Panc1 (cell line): ENCODE measurements around the gene HRH3. TPM values are rescaled to one million over a fixed set of nuclear protein-coding genes. Genes with fewer than 3 reads are reported as not detected.

Experiments used
- ATAC-seq: fragments of 200-7000 bp; cut with Tn5 transposase; 2 replicates; pipeline ENCODE4 v1.9.1; 2020; ENCODE audit warnings: mild to moderate bottlenecking, moderate library complexity
- Bru-seq: library from RNA; stranded (reverse); fragments of 400-500 nt; gene quantifications from one replicate; lab custom pipeline; 2021; lab: Mats Ljungman, UMichigan
- BruChase-seq, 2 experiments: library from RNA; stranded (reverse); fragments of 400-500 nt; gene quantifications; one replicate each; lab custom pipeline; 2021; lab: Mats Ljungman, UMichigan
- BruUV-seq: library from RNA; stranded (reverse); fragments of 400-500 nt; replicated peaks from 2 replicates; lab custom pipeline; 2021; lab: Mats Ljungman, UMichigan
- CTCF ChIA-PET: fragments of 300-600 bp; sonication (Branson Sonifier 250); formaldehyde crosslinking; loops from one replicate; lab custom pipeline; 2022; ENCODE audit warnings: antibody characterized with exemption; lab: Charles Lee
- POLR2A ChIA-PET: fragments of 300-600 bp; sonication (Branson Sonifier 250); formaldehyde crosslinking; loops from one replicate; lab custom pipeline; 2022; ENCODE audit warnings: antibody characterized with exemption; lab: Charles Lee
- DNase-seq: peaks from one replicate; pipeline ENCODE4 v3.0.0-alpha.2; 2010; ENCODE audit warnings: low read depth, low spot score
- H3K27ac ChIP-seq: 2 replicates; pipeline ENCODE4 v1.5.1; 2011; ENCODE audit warnings: mild to moderate bottlenecking, low read length, inconsistent platforms
- H3K27me3 ChIP-seq: fragments of 200-500 bp; sonication (Bioruptor generic); 2 replicates; pipeline ENCODE4 v1.6.0; 2014; ENCODE audit warnings: low read length, inconsistent platforms; ENCODE audit not compliant: control insufficient read depth, insufficient read depth
- H3K36me3 ChIP-seq: fragments of 200-500 bp; sonication (Bioruptor generic); 2 replicates; pipeline ENCODE4 v1.5.1; 2014; ENCODE audit warnings: inconsistent platforms, mild to moderate bottlenecking, low read length, moderate library complexity; ENCODE audit not compliant: control insufficient read depth, insufficient read depth
- H3K4me1 ChIP-seq: 2 replicates; pipeline ENCODE4 v1.5.1; 2011; ENCODE audit warnings: inconsistent platforms, mild to moderate bottlenecking, low read length, moderate library complexity; ENCODE audit not compliant: control insufficient read depth, insufficient read depth
- H3K4me3 ChIP-seq, 2 experiments: 2 replicates each; pipeline ENCODE4 v1.5.1; 2011 to 2012; ENCODE audit warnings: low read depth in 2 of 2, low read length in 2 of 2, mild to moderate bottlenecking in 2 of 2, inconsistent platforms in 1 of 2, moderate library complexity in 1 of 2
- H3K9me3 ChIP-seq: fragments of 200-500 bp; sonication (Bioruptor generic); 2 replicates; pipeline ENCODE4 v1.5.1; 2014; ENCODE audit warnings: low read depth, mild to moderate bottlenecking, inconsistent platforms, low read length, moderate library complexity; ENCODE audit not compliant: control insufficient read depth, insufficient read depth
- POLR2AphosphoS5 ChIP-seq: IDR thresholded peaks from 2 replicates; pipeline ENCODE4 v1.6.1; 2012; ENCODE audit warnings: mild to moderate bottlenecking, low read depth, low read length, moderate library complexity
- REST ChIP-seq, 2 experiments: IDR thresholded peaks; 2 replicates each; pipeline ENCODE4 v1.6.1; 2011 to 2012; ENCODE audit warnings: low read depth in 2 of 2, control low read depth in 1 of 2, low read length in 1 of 2, mild to moderate bottlenecking in 1 of 2, moderate library complexity in 1 of 2; ENCODE audit not compliant: insufficient read depth in 1 of 2
- SIN3A ChIP-seq: IDR thresholded peaks from 2 replicates; pipeline ENCODE4 v1.6.1; 2012; ENCODE audit warnings: low read depth, mild to moderate bottlenecking, low read length, moderate library complexity, borderline replicate concordance; ENCODE audit not compliant: insufficient read depth
- TCF7L2 ChIP-seq: IDR thresholded peaks from 2 replicates; pipeline ENCODE4 v1.6.1; 2011; ENCODE audit warnings: mild to moderate bottlenecking, low read depth, low read length, inconsistent platforms
- in situ Hi-C: cut with HindIII; loops from 2 replicates; pipeline ENCODE4 v1.10.0; 2016; ENCODE audit warnings: low sequenced_read_pairs, low pct_unique_long_range_greater_than_20kb
- intact Hi-C: fragments of 100-400 bp; cut with micrococcal nuclease; formaldehyde crosslinking; loops from one replicate; pipeline ENCODE4 v1.10.0; 2022; ENCODE audit not compliant: unreplicated experiment
- long read RNA-seq: library from polyadenylated mRNA; unstranded; transcript quantifications from one replicate; pipeline ENCODE4 v2.0.0, GENCODE V29; 2021; ENCODE audit not compliant: unreplicated experiment
- polyA plus RNA-seq: library from polyadenylated mRNA; unstranded; fragments of >200 nt; gene quantifications from one replicate; pipeline ENCODE4 v1.2.1, GENCODE V29; 2012; ENCODE audit warnings: missing spikeins; ENCODE audit not compliant: insufficient read length
- total RNA-seq: library from RNA; stranded (reverse); gene quantifications from one replicate; pipeline ENCODE4 v1.2.1, GENCODE V29; 2021; ENCODE audit not compliant: unreplicated experiment
- TF ChIP-seq, protein P1 (sequence below): fragments of 450-650 bp; IDR thresholded peaks from 2 replicates; pipeline ENCODE4 v1.5.1; 2017; ENCODE audit warnings: mild to moderate bottlenecking

HRH3 gene
- total RNA-seq (0.10 TPM), Bru-seq, nascent RNA (not detected), BruChase-seq, experiment 1, labeled RNA remaining after a 2-hour chase (percentile 16 among the genes with signal in this experiment), BruChase-seq, experiment 2, labeled RNA remaining after a 6-hour chase (percentile 17 among the genes with signal in this experiment)
- 0.16 TPM for polyA plus RNA-seq
- long read RNA-seq: 0 reads

- in situ Hi-C loops (no loop called here), intact Hi-C loops (no loop called here)
- ATAC-seq (peak; percentile 64), DNase-seq (no peak)
- Histone ChIP-seq H3K27me3 (no peaks in the 10 kb centered on the region; the same call in 1 of the 2 replicates), H3K27ac (no peak within 1 kb of the TSS), H3K4me3 (peak within 1 kb of the TSS; percentile 27 to 33), H3K4me1 (no peaks in the 10 kb centered on the region; the same call in 1 of the 2 replicates), H3K36me3 (no peaks in the 10 kb centered on the region), H3K9me3 (no peaks in the 10 kb centered on the region)
- POLR2A ChIA-PET: no interaction called here
- CTCF ChIA-PET: no interaction called here
- TF ChIP-seq SIN3A: peak; percentile 42; the same call in 1 of the 2 replicates
- TF ChIP-seq POLR2AphosphoS5: no peak
- peak; percentile 83 to 95 for TF ChIP-seq REST (IDR thresholded peaks at IDR 0.05; ENCODE audit: insufficient read depth in 1 of 2, low read depth in 2 of 2, low read length in 1 of 2)
- no TSS peak for BruUV-seq
Observed at GRCh38 chr20:62219992-62220665, at the start of gene HRH3. TSS of gene HRH3 (minus strand) at chr20:62220278. CDS start at chr20:62219970, 308 bp downstream.

GRCh38 chr20:62269871-62270270, 49.8 kb upstream of the HRH3 start:
- in situ Hi-C loops (no loop called here), intact Hi-C loops (no loop called here)
- no peaks in the 10 kb centered on the region for H3K27me3 ChIP-seq
- BruUV-seq: no TSS peak
- no peak for DNase-seq
- no peak overlapping the region for H3K4me3 ChIP-seq
- H3K36me3 ChIP-seq: no peaks in the 10 kb centered on the region
- no peak for ATAC-seq
- H3K9me3 ChIP-seq: peaks cover 4% of the 10 kb centered on the region; the same call in 1 of the 2 replicates
- CTCF ChIA-PET: no interaction called here
- no peak overlapping the region for H3K27ac ChIP-seq
- POLR2A ChIA-PET: no interaction called here
- no peak for TF ChIP-seq TCF7L2
- no peak for TF ChIP-seq SIN3A
- TF ChIP-seq, protein P1, sequence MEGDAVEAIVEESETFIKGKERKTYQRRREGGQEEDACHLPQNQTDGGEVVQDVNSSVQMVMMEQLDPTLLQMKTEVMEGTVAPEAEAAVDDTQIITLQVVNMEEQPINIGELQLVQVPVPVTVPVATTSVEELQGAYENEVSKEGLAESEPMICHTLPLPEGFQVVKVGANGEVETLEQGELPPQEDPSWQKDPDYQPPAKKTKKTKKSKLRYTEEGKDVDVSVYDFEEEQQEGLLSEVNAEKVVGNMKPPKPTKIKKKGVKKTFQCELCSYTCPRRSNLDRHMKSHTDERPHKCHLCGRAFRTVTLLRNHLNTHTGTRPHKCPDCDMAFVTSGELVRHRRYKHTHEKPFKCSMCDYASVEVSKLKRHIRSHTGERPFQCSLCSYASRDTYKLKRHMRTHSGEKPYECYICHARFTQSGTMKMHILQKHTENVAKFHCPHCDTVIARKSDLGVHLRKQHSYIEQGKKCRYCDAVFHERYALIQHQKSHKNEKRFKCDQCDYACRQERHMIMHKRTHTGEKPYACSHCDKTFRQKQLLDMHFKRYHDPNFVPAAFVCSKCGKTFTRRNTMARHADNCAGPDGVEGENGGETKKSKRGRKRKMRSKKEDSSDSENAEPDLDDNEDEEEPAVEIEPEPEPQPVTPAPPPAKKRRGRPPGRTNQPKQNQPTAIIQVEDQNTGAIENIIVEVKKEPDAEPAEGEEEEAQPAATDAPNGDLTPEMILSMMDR: no peak
- no peak for TF ChIP-seq REST (IDR thresholded peaks at IDR 0.05; ENCODE audit: insufficient read depth in 1 of 2, low read depth in 2 of 2, low read length in 1 of 2)
- no peak for TF ChIP-seq POLR2AphosphoS5
- no peaks in the 10 kb centered on the region for H3K4me1 ChIP-seq
